HG03457 (cell line): ENCODE measurements around the gene TRPC6.

Source experiments
- ATAC-seq: cut with Tn5 transposase; IDR thresholded peaks from one replicate; pipeline ENCODE4 v1.9.1; 2021; ENCODE audit warnings: moderate number of reproducible peaks; ENCODE audit not compliant: unreplicated experiment

Gene TRPC6

DNA sequence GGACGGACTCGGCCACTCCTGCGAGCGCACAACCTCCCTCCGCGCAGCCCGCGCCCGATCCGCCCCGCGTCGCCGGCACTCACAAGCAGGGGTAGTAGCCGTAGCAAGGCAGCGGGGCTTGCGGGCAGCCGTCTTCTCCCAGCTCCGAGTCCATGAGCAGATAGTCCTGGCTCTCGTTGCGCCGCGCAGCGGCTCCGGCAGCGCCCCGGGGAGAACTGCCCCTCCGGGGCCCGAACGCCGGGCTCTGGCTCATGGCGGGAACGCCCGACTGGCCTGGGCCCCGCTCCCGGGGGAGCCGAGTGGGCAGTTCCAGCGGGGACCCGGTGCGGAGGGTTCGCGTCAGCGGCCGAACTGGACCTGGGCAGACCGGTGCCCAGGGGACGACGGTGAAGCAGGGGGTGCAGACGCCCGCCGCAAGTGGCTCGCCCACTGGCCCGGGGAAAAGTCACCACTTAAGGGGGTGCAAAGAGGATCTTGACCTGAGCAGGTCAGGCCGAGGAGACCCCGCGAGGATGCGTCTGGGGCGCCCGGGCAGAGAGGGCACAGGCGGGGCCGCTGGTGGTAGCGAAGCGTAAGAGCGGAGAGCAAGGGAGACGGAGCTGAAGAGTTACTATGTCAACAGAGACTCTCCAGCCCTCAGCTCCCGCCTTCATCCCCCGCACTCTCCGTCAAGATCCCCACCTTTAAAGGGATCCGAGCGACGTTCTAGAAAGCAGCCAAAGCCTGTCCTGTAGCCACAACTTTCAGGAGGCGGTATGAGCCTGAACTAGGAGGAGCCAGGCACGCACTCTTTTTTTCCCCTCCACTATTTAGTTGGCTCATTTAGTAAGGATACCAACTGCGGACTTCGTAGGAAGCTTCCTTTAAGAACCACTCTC is at the start of gene TRPC6:
TRPC6 (minus strand) TSS at position 757 of the 878 bp plus-strand sequence; CDS start at position 253, 504 bp downstream.
- no peak for ATAC-seq

DNA sequence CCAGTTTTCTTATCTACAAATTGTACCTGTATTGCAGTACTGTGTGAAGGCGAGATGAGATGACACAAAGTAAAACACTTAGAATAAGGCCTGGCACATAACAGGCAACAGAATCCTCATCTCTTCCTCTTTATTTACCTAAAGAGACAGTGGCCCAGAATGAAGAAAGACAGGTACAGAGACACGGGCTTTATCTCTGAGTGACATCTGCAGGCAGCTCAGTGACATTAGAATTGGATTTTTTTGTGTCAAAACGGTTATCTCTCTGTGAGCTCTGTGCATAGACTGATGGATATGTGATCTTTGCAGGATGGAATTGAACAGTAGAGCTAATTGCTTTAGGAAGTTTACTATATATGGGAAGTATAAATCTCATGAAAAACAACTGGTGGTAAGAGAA is 36.2 kb upstream of the TRPC6 start:
- ATAC-seq, result no peak

DNA sequence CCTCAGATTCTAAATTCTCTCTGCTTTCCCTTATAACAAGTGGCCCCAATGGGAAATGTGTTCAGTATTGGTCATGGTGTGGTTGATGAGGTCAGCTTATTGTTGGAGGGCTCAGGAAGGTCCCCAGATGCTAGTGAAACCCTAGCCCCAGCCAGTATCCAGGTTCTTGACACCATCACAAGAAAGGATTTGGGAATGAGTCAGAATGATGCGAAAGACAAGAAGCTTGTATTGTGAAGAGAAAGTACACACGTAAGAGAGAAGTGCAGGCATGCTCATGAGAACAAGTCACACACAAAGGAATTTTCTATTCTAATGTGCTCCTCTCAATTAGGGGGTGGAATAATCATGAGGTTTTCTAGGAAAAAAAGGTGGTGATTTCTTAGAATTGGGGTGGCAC is 34.9 kb upstream of the TRPC6 start:
- no peak for ATAC-seq

DNA sequence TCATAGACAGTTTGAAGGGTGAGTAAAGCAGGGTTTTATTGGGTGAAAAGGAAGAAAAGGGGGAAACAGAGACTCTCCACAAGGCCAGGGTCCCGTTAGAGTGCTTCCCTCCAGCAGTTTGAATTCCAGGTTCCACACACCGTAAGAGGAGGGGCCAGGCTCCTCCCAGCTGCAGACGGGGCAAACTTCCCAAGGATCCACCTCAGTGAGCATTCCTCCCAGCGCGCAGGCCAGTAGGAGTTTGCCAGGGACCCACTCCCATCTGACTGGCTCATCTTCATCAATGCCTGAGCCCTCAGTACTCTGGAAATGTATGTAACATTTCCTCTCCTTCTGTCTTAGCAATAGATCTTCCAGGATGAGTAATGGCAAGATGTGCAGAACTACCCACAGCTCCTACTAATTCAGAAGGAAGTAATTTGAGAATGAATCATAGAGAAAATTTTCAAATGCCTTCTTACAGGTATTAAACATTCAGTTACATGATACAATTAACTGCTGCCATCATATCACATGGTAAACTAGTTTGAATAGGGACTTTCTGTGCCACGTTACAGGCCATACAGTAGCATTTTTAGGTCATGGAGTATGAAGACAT is 34.0 kb upstream of the TRPC6 start:
- ATAC-seq, result no peak

DNA sequence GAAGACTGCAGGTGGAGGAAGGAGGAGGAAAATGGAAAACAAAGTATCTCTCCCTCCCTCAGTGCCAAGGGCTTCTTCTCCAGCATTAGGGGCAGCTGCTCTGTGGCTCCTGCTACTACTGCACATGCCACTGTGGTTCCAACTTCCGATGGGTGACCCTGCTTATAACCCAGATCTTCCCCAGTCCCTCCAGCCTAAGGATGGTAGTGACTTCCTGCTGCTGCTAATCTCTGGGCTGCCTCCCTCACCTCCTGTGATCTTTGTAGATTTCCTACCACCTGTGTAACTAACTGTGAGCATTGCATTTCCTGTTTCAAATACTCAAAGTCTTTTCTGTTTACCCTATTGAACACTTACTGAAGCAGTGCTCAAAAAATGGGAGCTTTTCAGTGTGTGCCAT is 28.7 kb upstream of the TRPC6 start:
- ATAC-seq, result no peak

DNA sequence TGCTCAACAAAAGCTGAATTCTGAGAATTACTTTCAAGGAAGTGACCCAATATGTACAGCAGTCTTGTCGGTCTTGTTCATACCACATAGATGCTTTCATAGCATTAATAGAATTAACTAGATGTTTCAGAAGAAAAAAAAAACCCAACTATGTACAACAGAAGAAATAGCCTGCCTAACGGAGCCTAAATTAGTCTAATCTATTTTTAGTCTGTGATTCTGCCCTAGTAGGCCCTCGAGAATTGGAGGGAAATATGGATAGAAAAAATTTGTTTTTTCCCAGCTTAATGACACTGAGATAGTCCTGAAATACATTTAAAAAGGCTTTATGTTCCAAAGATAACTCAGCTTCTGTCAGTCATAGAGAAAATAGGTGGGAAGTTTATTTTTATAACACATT is 17.1 kb upstream of the TRPC6 start:
- no peak for ATAC-seq

DNA sequence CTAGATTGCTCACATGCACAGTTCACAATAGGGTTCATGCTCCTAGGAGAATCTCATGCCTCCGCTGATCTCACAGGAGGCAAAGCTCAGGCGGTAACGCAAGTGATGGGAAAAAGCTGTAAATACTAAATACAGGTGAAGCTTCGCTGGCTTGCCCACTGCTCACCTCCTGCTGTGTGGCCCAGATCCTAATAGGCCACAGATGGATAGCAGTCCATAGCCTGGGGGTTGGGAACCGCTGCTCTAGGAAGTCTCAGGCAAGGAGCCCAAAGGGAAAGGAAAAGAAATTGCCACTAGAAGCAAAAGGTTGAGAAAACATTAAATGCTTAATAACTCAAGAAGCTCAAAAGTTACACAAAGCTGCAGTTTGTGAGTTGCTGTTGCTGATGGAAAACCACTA is 3.2 kb upstream of the TRPC6 start:
- ATAC-seq, result no peak

DNA sequence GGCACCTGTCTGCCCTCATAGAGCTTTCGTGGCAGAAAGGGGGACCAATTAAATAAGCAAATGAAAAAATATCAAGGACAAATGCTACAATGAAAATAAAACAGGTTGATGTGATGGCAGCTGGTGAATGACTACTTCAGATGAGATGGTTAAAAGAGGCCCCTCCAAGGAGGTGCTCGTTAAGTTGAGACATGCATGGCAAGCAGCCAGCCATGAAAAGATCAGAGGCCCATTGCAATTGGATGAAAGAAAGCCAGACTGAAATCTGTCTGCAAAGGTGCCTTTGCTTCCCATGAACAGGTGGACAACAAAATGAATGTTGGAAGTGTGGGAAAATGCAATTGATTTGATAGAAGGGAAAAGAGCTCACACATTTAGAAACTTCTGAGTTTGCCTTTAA is 848 bp upstream of the TRPC6 start:
- no peak for ATAC-seq

DNA sequence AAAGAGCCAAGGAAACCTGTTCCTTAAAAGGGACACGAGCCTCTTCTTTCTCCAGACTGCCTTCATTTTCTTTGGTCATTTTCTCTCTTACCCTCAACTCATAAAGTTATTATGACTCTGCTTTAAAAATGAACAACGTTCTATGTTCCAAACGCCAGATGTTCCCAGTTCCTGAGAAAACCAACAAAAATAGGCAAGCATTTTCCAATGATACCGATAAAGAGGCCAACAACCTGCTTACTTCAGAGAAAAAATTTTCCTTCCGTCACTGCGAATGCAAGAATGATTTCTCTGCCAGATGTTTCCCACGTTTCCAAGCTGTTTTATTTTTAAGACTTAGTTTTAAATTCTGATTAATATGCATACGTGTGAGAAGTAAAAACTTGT is 315 bp upstream of the TRPC6 start:
- no peak for ATAC-seq

DNA sequence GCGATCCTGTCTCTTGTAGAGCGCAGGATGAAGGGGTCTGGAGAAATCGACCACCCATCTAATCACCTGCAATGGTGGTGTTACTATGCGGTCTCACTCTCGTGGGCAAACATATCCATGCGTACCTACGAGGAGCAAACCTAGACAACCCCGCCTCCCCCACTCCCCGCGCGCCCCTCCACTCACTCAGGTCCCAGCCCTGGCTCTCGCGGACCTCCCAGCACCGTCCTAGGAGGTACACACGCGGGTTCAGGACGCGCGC is 887 bp downstream of the TRPC6 start:
- ATAC-seq, result no peak

DNA sequence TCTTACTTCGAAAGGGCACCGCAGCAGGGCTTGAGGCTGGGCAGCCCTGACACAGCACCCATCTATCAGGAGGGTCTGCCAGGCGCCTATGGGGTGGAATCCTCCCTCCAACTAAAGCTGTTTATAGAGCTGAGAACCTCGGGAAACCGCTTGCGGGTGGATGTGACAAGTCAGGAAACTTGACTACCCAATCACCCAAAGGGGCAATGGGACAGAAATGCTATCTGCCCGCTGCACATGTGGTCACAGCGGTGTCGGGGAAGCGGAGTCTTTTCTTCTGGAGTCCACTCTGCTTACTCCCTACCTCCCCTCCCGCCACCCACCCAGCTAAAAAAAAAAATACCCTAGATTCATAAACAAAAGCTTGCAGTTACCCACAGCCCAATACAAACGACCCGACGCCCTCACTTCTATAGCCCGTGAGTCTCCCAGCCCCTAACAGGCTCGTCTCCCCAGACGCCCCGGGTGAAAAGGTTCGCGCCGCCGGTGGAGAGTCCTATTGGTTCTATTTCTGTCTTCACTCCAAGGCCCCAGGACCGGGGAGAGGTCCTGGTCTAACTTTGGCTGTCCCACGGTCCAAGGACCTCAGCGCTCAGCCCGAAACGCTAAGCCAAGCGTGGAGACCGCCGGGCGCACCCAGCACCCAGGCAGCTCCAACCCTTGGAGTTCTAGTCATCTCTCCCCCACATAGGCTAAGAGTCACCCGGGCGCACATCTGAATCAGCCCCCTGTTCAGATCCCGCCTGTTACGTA is 1.4 kb downstream of the TRPC6 start:
- no peak for ATAC-seq

DNA sequence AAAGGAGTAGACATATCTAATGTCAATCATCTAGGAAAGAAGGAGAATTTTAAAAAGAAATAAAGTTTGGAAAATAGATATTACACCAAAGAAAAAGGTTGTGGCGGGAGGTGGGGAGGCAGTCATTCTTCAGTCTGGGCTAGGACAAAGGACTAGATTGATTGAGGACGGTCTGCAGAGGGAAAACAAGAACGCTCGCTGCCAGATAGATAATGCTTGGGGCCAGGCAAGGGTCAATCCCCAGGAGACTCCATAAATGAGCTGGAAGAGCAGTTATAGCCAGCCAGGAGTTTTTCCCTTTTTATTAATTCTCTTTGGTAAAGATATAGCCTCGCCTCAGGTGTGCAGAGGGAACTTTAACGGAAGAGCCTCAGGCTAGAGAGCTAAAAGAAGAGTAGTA is 6.3 kb downstream of the TRPC6 start:
- no peak for ATAC-seq

DNA sequence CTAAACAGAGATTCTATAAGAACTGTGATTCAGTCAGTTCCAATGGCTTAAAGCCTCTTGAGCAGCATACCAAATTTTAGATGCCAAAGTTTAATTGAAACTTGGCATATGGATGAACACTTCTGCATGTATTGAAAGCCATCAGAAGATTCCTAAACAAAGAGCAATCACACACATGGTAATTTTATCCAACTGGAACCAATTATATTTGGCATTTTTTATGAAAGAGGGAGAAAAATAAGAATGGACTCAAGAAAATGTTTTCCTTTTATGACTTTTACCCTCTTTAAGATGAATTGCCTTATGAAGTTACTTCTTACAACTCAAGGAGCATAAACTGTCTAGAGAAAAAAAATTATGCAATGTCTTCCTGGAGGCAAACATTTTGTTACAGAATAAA is 7.4 kb downstream of the TRPC6 start:
- ATAC-seq, result no peak

DNA sequence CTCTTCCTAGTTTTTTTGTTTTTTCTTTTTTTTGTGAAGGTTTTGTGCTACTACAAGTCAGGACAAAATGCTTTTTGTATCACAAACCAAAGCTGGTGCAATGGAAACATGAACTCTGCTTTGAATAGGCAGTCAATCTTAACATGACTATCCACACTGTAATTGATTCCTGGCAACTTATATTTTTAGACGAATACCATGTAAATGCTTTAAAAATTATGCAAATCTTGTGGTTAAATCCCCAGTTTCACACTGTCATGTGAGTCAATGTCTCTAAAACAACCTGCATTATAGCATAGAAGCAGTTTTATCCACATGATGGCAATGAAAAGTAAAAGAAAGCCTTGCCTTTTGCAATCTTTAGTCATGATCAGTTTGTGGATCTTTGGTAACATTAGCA is 8.9 kb downstream of the TRPC6 start:
- ATAC-seq, result no peak

DNA sequence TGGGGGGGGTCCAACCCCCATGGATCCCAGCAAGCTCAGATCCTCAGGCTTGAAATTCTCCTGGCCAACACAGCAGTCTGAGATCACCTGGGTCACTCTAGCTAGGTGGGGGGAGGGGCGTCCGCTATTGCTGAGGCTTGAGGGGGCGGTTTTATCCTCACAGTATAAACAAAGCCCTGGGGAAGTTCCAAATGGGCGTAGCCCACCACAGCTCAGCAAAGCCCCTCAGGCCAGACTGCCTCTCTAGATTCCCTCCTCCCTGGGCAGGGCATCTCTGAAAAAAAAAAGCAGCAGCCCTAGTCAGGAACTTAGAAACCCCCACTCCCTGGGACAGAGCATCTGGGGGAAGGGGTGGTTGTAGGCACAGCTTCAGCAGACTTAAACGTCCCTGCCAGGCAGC is 16.7 kb downstream of the TRPC6 start:
- ATAC-seq, result no peak

DNA sequence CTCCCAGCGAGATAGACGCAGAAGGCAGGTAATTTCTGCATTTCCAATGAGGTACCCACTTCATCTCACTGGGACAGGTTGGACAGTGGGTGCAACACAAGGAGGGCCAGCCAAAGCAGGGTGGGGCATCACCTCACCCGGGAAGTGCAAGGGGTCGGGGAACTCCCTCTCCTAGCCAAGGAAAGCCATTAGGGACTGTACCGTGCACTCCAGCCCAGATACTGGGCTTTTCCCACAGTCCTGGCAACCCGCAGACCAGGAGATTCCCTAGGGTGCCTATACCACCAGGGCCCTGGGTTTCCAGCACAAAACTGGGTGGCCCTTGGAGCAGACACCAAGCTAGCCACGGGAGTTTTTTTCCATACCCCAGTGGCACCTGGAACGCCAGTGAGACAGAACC is 17.2 kb downstream of the TRPC6 start:
- ATAC-seq, result no peak

DNA sequence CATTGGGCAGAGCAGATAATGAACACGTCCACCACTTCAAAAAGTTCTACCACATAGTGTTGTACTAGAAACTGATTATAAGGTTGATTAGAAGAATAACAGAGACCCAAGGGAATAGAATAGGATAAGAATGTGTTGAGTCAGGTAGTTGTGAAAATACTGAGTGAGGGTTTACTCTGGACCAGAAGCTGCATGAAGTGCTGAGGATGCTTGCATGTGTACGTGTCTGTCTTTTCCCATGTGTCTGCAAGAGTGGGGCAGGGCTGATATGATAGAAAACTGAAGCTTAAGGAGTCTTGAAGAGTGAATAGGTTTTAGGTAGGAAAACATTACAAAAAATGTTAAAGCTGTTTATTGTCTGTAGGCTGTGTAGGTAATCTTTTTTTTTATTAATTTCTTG is 20.6 kb downstream of the TRPC6 start:
- no peak for ATAC-seq

DNA sequence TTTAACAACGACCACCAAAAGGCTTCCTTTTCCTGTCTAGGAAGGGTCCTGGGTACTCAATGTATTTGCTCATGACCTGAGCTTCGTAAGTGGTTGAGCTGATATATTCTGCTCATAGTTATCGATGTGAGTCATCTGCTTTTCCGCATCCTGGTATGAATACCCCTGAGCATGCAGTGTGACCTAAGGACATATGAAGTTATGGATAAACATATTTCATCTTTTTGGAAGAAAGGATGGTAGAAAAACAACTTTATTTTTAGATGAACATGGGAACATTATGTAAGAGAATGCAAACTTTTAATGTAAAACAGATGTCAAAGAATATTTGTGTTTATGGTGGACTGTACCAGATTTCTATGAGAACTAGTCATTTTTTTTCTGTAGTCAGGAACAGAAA is 28.4 kb downstream of the TRPC6 start:
- no peak for ATAC-seq

DNA sequence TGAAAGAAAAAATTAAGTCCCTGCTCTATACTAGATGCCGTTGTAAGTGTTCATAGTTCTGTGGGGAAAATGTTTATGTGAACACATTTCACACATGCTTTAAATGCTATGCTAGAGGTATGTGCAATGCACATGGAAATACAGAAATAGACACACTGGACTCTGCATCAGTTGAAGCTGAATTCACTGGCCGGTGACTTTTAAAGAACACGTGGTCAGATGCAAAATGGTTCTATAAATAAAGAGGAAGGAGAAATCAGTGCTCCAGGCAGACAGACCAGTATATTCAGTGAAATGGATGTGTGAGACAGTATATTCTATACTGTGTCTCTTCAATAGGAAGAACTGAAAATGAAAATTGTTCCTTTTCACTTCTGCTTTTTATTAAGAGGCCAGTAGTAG is 29.9 kb downstream of the TRPC6 start:
- ATAC-seq, result peak; percentile 98

DNA sequence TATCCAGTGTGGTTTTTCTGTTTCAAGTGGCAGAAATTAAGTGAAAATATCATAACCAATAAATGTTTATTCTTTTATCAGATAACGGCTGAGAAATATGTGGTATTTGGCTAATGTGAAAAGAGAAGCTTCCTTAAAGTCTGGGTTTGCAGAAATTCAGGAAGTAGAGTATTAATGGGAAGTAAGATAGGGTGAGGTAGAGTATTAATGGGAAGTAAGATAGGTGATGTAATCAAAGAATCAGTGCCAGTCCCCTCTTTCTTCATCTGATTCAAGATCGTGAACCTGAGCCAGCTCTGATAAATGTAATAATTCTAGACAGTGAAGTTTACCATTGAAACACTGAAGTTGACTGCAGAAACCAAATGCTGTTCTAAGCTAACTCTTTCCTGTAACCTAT is 30.9 kb downstream of the TRPC6 start:
- ATAC-seq, result no peak

DNA sequence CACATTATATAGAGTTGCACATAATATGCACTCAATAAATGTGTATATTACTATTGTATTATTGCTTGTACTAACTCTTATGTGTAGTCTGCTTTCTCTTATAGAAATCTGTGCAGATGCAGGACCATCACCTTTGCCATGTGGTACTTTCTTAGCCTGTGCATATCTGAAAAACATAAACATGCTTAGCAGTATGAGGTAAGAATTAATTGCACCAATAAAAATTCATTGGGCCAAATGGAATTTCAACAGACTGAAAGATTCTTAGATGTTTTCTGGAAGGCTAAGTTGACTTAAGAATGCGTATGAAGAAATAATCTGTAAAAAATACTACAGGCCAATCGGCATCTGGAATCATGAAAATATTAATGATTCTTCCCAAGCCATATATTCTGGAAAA is 55.3 kb downstream of the TRPC6 start:
- ATAC-seq, result no peak

DNA sequence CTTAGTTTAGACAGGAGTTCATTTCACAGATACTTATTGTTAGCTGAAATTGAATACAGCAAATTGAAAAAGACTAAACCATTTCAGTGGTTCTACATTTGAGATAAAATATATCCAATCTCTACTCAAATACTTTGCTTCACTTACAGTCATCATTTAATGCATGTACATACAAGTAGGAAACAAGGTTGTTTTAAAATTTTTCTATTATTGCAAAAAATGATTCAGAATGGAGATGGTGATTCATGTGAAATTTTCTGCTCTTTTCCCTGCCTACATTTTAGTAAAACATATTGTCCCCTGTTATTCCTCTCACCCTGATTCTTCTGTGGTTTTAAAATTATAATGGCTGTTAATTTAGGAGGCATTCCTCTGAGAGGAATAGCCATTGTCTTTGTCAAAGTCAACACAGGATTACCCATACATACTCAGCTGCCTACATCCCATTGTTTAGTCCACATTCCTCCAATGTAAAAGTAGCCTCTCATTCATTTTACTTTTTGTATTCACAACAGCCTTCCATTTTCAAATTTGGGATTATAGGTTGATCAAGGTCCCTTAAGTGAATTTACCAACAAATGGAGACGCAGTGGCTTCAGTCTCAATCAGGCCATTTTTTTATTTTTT is 60.1 kb downstream of the TRPC6 start:
- no peak for ATAC-seq
